A673 (cell line): ENCODE data around the gene SLC26A6.

Source experiments
- EZH2 ChIP-seq: fragments of 200-600 bp; sonication (generic); IDR thresholded peaks from 2 replicates; pipeline ENCODE4 v1.6.1; 2017; ENCODE audit warnings: borderline replicate concordance, low read depth, mild to moderate bottlenecking, mixed read lengths, antibody characterized with exemption, low read length; ENCODE audit not compliant: poor library complexity, severe bottlenecking
- TF ChIP-seq, protein P1 (sequence below): fragments of 300-800, 200-600 bp; sonication (generic); conservative IDR thresholded peaks from 2 replicates; pipeline ENCODE4 v1.5.1; 2017; ENCODE audit warnings: low read depth, mild to moderate bottlenecking, antibody characterized with exemption, low read length, moderate library complexity, mixed read lengths

DNA sequence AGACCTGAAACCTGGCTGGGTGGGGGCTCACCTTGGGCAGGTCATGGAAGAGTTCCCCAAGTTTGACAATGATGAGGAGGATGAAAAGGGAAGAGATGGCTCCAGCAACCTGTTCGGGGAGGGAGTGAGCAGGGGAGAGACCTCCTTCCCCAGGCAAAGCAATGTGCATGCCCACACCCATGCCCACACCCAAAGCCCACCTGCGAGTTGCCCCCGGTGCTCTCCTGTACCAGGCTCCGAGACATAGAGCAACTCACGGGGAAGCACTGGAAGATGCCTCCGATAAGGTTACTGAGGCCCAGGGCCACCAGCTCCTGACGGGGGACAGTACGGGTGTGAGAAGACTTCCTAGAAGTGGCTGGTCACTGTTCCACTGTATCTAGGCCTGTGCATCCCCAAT lies 4.9 kb downstream of the SLC26A6 start:
- TF ChIP-seq, protein P1, sequence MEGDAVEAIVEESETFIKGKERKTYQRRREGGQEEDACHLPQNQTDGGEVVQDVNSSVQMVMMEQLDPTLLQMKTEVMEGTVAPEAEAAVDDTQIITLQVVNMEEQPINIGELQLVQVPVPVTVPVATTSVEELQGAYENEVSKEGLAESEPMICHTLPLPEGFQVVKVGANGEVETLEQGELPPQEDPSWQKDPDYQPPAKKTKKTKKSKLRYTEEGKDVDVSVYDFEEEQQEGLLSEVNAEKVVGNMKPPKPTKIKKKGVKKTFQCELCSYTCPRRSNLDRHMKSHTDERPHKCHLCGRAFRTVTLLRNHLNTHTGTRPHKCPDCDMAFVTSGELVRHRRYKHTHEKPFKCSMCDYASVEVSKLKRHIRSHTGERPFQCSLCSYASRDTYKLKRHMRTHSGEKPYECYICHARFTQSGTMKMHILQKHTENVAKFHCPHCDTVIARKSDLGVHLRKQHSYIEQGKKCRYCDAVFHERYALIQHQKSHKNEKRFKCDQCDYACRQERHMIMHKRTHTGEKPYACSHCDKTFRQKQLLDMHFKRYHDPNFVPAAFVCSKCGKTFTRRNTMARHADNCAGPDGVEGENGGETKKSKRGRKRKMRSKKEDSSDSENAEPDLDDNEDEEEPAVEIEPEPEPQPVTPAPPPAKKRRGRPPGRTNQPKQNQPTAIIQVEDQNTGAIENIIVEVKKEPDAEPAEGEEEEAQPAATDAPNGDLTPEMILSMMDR: no peak
- TF ChIP-seq EZH2: no peak
